Mammary epithelial cell (primary cell): Measurements from ENCODE around the gene SORCS2.

ENCODE experiments used
- CTCF ChIP-seq, 2 donors: IDR thresholded peaks in 1 of 2; conservative IDR thresholded peaks in 1 of 2; 2 replicates each; pipeline ENCODE4 v1.5.1; 2011 to 2012; ENCODE audit warnings: inconsistent platforms in 2 of 2, low read length in 2 of 2, mild to moderate bottlenecking in 2 of 2, control low read depth in 1 of 2, low read depth in 1 of 2; ENCODE audit not compliant: insufficient read depth in 1 of 2; ENCODE audit errors: extremely low read depth in 1 of 2
- EZH2 ChIP-seq: IDR thresholded peaks from 2 replicates; pipeline ENCODE4 v1.6.1; 2012; ENCODE audit warnings: low read length, inconsistent platforms, borderline replicate concordance

DNA sequence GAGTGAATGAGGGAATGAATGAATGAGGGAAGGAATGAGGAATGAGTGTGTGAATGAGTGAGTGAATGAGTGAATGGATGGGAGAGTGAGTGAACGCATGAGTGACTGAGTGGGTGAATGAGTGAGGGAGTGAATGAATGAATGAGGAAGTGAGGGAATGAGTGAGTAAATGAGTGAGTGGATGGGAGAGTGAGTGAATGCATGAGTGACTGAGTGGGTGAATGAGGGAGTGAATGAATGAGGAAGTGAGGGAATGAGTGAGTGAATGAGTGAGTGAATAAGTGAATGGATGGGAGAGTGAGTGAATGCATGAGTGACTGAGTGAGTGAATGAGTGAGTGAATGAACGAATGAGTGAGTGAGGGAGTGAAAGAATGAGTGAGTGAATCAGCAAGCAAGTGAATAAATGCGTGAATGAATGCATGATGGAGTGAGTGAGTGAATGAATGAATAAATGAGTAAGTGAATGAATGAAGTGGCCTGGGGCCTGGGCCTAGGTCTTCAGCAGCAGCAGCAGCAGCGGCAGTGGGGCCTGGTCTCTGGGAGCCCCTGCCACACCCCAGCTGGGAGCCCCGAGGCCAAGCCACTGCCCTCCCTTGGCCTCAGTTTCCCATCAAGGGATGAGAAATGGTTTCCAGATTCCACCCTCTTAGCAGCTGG lies 258.6 kb downstream of the SORCS2 start:
- no peak for TF ChIP-seq EZH2
- no peak for TF ChIP-seq CTCF (conservative IDR thresholded peaks at IDR 0.05 in 1 of 2, IDR thresholded peaks at IDR 0.05 in 1 of 2; ENCODE audit: extremely low read depth in 1 of 2, insufficient read depth in 1 of 2, low read depth in 1 of 2, low read length in 2 of 2)
